GM21619 (cell line): ENCODE results near the gene ABCC12.
A peak's percentile ranks its signal among the peaks of the same experiment; 100 is the strongest.
"Not testable (repeated sequence)": the region's sequence is repeated elsewhere in the genome, so short reads cannot be mapped to it uniquely, and the experiment has no call there.

Source experiments
- ATAC-seq: cut with Tn5 transposase; IDR thresholded peaks from one replicate; pipeline ENCODE4 v1.9.1; 2021; ENCODE audit not compliant: unreplicated experiment

ABCC12 gene

GRCh38 chr16:48166617-48167016 is 10.8 kb upstream of the ABCC12 start:
- ATAC-seq: not testable (repeated sequence)

DNA sequence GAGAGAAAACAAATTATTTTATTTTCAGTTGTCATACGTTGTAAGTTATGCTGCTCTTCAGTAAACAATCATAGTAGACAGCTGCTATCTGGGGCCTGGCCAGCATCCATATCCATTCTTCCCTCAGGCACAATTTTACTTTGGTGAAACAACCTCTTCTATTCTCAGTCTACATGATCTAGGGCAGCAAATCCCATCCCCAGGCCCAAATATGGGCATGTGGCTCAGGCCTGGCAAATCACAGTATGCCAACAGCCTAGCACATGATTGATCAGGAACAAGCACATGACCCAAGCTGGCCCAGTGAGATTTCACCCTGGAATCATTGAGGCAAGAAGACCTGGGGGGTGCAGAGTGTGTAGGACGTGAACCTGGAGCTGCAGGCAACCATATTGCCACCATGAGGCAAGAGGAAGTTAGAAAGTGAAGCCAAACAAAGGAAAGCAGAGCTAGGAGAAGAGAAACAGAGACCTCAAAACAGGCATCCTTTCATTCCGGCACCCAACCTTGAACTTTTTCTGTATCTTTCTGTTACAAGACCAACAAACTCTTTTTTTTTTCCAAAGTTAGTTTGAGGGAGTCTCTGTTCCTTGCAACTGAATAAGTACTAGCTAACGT is 10.3 kb upstream of the ABCC12 start:
- no peak for ATAC-seq

- peak; percentile 85 for ATAC-seq
These were observed 9.3 kb upstream of the ABCC12 start for GRCh38 chr16:48164907-48165715.

DNA sequence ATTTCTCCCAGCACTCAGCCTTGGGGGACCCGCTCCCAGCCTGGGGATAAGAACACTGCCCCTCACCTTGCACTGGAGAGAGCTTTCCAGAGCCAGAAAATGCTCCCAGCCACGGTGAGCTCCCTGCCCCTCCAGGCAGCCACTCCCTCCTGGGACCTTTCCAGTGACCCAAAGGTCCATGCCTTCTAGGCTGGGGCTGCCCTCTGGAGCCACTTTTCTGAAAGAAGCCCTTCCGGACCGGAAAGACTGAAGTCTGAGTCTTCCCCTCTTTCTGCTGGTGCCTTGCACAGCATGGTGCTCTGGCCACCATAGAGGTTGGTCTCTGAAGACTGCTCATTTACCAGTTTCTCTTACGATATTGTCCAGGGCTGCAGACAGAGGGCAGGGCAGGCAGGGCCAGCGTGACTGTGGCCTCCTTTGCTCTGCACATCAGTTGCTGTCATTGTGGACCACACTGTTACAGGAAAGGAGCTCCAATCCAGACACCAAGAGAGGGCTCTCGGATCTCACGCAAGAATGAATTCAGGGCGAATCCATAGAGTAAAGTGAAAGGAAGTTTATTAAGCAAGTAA is 7.1 kb upstream of the ABCC12 start:
- ATAC-seq: no peak

DNA sequence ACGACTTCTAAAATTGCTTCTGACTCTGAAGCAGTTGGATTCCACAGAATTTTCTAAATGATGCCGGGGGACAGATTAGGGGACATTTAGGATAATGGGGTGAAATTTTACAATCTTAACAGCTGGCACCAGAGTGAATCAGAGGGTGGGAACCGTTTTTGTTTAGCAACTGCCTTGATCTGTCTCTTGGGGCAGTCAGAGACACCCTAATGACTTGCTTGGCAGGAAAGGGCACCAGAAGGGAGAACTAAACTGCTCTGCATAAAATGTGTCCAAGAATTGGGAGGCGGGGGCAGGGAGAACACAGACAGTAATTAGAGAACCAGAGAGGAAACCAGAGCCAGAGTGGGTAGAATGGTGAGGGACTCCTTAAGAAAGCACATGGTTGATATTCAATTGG is 6.1 kb upstream of the ABCC12 start:
- ATAC-seq: no peak

DNA sequence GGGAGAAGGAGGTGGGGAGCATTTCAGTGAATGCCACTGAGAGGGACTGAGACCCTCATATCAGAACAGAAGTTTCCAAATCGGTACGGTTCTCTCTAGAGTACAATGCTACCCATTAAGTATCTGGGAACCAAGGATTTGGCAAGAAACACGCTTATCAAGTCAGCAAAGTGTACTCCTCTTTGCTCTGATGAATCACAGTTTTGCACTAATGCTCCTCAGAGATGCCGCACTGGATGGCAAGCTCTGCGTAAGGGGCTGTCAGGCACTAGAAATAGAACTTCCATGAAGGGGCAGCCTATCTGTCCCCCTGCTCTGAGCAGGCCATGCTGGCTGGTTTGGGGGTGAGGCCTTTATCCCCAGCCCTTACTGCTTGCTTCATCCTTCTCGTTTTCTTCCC is 4.8 kb upstream of the ABCC12 start:
- ATAC-seq: no peak

- ATAC-seq: peak; percentile 84
These were observed 2.5 kb upstream of the ABCC12 start for GRCh38 chr16:48158296-48158695.

DNA sequence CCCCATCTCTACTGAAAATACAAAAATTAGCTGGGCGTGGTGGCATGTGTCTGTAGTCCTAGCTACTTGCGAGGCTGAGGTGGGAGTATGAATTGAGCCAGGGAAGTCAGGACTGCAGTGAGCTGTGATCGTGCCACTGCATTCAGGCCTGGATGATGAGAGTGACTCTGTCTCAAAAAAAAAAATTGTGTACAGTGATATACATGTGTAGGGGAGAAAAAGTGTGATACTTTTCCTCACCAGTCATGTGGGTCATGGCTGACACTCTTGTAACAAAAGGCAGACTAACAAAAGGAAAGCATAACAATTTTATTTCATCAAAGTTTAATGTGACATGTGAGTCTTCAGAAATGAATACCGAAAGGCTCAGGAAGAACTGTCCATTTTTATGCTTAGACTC is 2.0 kb upstream of the ABCC12 start:
- ATAC-seq: no peak

DNA sequence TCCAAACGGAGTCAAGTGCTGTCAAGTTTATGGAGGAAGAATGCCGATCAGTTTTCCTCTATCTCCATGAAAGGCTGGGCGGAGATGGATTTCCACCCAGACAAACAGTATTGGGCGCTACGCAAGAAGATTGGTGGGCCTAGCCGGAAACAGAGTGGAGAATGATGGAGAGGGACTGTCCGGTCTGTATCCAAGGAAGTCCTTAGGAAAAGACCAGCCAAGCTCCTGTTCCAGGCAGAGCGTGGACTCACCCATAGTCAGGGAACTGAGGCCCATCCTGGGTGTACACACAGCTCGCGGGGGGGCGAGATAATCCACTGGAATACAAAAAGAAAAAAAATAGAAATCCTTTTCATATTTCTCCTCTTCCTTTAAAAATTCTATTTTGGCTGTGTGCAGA is 1.5 kb upstream of the ABCC12 start:
- no peak for ATAC-seq

DNA sequence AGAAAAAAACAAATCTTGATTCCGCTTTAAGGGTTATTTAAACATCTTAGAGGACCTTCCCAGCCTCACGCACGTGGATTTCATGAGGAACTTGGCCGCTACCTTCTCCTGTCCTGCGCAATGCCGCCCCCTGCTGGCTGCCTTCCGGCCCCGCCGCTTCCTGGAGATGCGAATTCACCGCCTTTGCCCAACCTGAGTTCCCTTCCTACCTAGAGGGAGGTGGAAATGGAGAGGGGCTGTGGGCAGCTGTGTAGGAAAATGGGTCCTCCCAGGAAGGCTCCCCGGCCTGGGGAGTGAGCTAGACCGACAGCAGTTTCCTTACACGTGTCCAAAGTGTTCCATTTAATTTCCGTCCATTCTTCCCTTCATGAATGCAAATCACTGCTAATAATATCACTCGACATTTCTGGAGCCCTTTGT is 1.0 kb upstream of the ABCC12 start:
- ATAC-seq: no peak

DNA sequence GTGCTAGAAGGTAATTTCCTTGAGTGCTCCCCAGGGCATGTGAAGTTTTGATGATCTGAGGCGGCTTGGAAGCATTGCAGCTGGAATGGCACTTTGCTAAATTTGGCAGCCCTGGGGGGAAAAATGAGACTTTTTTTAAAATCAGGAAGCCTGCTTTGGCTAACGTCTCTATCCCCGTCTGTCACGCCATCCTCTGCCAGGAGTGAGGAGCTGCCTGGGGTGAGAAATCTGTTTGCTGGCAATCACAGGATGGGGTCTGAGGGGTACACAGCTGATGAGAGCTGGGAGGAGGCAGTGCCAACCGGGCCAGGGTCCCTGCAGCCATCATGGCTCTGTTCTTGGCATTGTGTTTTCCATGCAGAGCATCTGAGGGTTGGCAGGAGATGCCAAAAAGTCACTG is 2.0 kb downstream of the ABCC12 start:
- ATAC-seq: no peak

GRCh38 chr16:48152226-48152625 is 3.6 kb downstream of the ABCC12 start:
- no peak for ATAC-seq

GRCh38 chr16:48150707-48151106 is 5.1 kb downstream of the ABCC12 start:
- no peak for ATAC-seq

DNA sequence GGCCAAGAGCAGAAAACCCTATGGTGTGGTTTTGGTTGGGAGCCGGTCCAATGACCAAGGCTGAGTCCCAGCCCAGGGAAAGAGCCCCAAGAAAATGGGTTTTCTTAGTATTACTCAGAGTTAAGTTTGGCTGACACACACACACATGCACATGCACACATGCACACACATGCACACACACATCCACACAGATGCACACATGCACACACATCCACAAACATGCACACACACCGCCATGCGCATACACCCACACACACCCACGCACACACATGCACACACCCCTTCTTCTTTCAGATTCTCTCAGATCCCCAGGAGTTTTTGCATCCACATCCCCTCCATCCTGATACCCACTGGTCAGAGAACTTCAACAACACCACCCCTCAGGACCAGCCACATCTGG is 9.1 kb downstream of the ABCC12 start:
- no peak for ATAC-seq

DNA sequence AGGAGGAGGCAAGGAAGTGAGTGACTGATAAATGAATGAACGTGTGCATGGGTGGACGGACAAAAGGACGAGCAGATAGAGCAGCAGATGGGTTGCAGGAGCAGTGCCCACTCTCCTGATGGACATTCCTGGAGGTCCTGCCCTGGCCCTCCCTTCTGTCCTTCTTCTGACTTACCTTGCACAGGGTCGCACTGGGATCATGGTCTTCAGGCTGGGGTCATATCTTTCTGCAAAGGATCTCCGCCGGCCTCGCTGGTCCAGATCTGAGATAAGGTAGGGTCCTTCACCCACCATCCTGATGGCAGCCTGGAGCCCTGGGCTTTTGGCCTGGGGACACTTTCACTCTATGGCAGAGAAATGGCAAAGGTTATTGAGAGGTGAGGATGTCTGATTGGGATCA is 9.7 kb downstream of the ABCC12 start:
- no peak for ATAC-seq

DNA sequence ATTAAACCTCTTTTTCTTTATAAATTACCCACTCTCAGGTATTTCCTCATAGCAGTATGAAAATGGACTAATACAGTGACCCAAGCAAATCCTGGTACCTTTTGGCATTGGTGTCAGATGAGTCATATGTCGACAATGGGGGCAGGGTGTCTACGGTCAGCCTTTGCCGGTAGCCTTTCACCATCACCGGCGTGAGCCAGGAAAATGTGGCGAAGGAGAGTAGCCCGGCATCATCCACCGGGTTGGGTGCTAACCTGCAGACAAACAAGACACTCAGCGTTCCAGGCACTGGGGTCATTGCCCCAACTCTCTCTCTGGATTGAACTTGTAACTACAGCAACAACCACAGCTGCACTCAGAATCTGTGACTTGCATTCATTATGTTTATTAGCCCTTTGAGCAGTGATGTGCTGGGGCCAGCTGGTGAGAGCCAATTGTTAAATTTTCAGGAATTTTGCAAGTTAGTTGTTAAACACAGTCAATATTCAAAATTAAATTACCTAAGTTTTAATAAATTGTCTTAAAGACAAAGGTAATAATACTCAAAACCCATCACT is 11.9 kb downstream of the ABCC12 start:
- ATAC-seq: no peak

GRCh38 chr16:48140821-48141220 is 15.0 kb downstream of the ABCC12 start:
- no peak for ATAC-seq

DNA sequence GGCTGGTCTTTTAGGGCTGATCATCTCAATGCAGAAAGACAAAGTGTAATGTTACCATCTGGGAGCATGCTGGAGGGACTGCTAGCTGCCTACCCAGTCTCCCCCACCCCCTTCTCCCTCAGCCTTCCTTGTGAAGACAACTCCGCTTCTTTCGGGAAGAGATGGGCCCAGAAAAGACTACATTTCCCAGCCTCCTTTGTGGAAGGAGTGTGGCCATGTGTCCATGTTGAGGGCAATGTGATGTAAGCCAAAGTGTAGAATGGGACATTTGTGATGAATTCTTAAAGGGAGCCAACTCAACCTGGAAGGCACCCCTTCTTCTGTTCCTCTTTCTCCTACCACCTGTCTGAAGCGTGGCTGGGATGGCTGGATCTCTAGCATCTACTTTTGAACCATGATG is 16.3 kb downstream of the ABCC12 start:
- ATAC-seq: no peak

GRCh38 chr16:48138543-48138942 is 17.2 kb downstream of the ABCC12 start:
- no peak for ATAC-seq

GRCh38 chr16:48137822-48138221 is 18.0 kb downstream of the ABCC12 start:
- ATAC-seq: no peak

DNA sequence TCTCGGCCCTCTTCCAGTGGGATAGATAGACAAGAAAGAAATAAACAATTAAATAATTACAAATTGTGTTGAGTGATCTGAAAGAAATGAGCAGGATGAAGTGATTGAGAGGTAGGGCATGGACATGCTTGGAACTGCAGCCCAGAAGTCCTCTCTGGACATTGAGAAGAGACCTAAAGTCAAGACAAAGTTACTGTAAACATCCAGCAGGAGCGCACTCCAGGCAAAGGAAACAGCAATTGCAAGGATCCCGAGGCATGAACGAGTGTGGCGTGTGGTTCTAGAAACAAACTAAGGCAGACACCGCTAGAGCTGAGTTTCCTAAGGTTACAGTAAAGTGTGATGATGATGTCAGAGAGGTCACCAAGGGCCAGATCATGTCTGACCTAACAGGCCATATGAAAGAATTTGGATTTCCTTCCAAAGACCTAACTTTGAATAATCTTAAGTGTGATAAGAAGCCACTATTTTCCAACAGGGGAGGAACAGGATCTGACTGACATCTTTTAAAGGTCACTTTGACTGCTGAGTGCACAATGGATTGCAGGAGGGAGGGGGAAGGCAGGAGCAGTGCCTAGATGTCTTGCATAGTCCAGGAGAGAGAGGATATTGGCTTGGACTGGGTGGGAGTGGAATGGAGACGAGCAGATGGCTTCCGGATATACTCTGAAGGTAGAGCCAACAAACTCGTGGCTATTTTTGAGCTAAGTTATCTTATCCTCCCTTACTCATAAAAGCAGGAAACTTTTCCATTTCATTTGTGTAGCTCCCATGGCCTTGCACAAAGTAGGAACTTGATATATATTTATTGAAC is 19.0 kb downstream of the ABCC12 start:
- ATAC-seq: no peak
